Panc1 (cell line): ENCODE measurements around the gene FAM83E. TPM values are rescaled to one million over a fixed set of nuclear protein-coding genes. Genes with fewer than 3 reads are reported as not detected.
A peak's percentile ranks its signal among the peaks of the same experiment; 100 is the strongest.

Experiments
- ATAC-seq: fragments of 200-7000 bp; cut with Tn5 transposase; 2 replicates; pipeline ENCODE4 v1.9.1; 2020; ENCODE audit warnings: mild to moderate bottlenecking, moderate library complexity
- BruUV-seq: library from RNA; stranded (reverse); fragments of 400-500 nt; replicated peaks from 2 replicates; lab custom pipeline; 2021; lab: Mats Ljungman, UMichigan
- CTCF ChIA-PET: fragments of 300-600 bp; sonication (Branson Sonifier 250); formaldehyde crosslinking; loops from one replicate; lab custom pipeline; 2022; ENCODE audit warnings: antibody characterized with exemption; lab: Charles Lee
- POLR2A ChIA-PET: fragments of 300-600 bp; sonication (Branson Sonifier 250); formaldehyde crosslinking; loops from one replicate; lab custom pipeline; 2022; ENCODE audit warnings: antibody characterized with exemption; lab: Charles Lee
- DNase-seq: peaks from one replicate; pipeline ENCODE4 v3.0.0-alpha.2; 2010; ENCODE audit warnings: low read depth, low spot score
- H3K27ac ChIP-seq: 2 replicates; pipeline ENCODE4 v1.5.1; 2011; ENCODE audit warnings: mild to moderate bottlenecking, low read length, inconsistent platforms
- H3K27me3 ChIP-seq: fragments of 200-500 bp; sonication (Bioruptor generic); 2 replicates; pipeline ENCODE4 v1.6.0; 2014; ENCODE audit warnings: low read length, inconsistent platforms; ENCODE audit not compliant: control insufficient read depth, insufficient read depth
- H3K36me3 ChIP-seq: fragments of 200-500 bp; sonication (Bioruptor generic); 2 replicates; pipeline ENCODE4 v1.5.1; 2014; ENCODE audit warnings: inconsistent platforms, mild to moderate bottlenecking, low read length, moderate library complexity; ENCODE audit not compliant: control insufficient read depth, insufficient read depth
- H3K4me1 ChIP-seq: 2 replicates; pipeline ENCODE4 v1.5.1; 2011; ENCODE audit warnings: inconsistent platforms, mild to moderate bottlenecking, low read length, moderate library complexity; ENCODE audit not compliant: control insufficient read depth, insufficient read depth
- H3K4me3 ChIP-seq, 2 experiments: 2 replicates each; pipeline ENCODE4 v1.5.1; 2011 to 2012; ENCODE audit warnings: low read depth in 2 of 2, low read length in 2 of 2, mild to moderate bottlenecking in 2 of 2, inconsistent platforms in 1 of 2, moderate library complexity in 1 of 2
- H3K9me3 ChIP-seq: fragments of 200-500 bp; sonication (Bioruptor generic); 2 replicates; pipeline ENCODE4 v1.5.1; 2014; ENCODE audit warnings: low read depth, mild to moderate bottlenecking, inconsistent platforms, low read length, moderate library complexity; ENCODE audit not compliant: control insufficient read depth, insufficient read depth
- POLR2AphosphoS5 ChIP-seq: IDR thresholded peaks from 2 replicates; pipeline ENCODE4 v1.6.1; 2012; ENCODE audit warnings: mild to moderate bottlenecking, low read depth, low read length, moderate library complexity
- REST ChIP-seq, 2 experiments: IDR thresholded peaks; 2 replicates each; pipeline ENCODE4 v1.6.1; 2011 to 2012; ENCODE audit warnings: low read depth in 2 of 2, control low read depth in 1 of 2, low read length in 1 of 2, mild to moderate bottlenecking in 1 of 2, moderate library complexity in 1 of 2; ENCODE audit not compliant: insufficient read depth in 1 of 2
- SIN3A ChIP-seq: IDR thresholded peaks from 2 replicates; pipeline ENCODE4 v1.6.1; 2012; ENCODE audit warnings: low read depth, mild to moderate bottlenecking, low read length, moderate library complexity, borderline replicate concordance; ENCODE audit not compliant: insufficient read depth
- TCF7L2 ChIP-seq: IDR thresholded peaks from 2 replicates; pipeline ENCODE4 v1.6.1; 2011; ENCODE audit warnings: mild to moderate bottlenecking, low read depth, low read length, inconsistent platforms
- in situ Hi-C: cut with HindIII; loops from 2 replicates; pipeline ENCODE4 v1.10.0; 2016; ENCODE audit warnings: low sequenced_read_pairs, low pct_unique_long_range_greater_than_20kb
- intact Hi-C: fragments of 100-400 bp; cut with micrococcal nuclease; formaldehyde crosslinking; loops from one replicate; pipeline ENCODE4 v1.10.0; 2022; ENCODE audit not compliant: unreplicated experiment
- total RNA-seq: library from RNA; stranded (reverse); gene quantifications from one replicate; pipeline ENCODE4 v1.2.1, GENCODE V29; 2021; ENCODE audit not compliant: unreplicated experiment
- TF ChIP-seq, protein P1 (sequence below): fragments of 450-650 bp; IDR thresholded peaks from 2 replicates; pipeline ENCODE4 v1.5.1; 2017; ENCODE audit warnings: mild to moderate bottlenecking

FAM83E gene
- total RNA-seq, 1 experiment from 2014 or later = 1.0 TPM

DNA sequence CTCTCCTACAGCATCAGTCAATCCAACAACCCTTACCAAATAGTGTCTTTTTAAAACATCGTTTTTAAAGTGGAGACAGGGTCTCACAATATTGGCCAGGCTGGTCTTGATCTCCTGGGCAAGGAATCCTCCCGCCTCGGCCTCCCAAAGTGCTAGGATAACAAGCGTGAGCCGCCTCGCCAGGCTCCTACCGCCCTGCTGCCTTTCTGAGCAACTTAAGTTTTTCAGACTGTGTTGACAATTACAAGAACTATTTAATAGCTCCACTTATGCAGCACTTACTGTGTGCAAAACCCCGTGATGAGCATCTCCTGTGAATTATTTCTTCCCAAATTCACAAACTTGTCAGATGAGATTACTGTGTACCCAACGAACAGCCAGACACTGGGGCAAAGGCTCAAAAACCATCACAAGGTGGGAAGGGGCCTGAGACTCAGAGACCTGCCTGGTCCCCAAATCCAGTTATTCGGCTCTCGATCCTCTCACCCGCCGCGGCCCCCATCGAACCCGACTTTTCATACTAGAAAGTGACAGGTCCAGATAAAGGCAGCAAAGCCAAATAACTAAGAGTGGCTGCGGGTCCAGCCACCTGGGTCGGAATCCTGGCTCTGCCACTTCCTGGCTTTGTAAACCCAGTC, 3.5 kb upstream of the FAM83E start:
- peaks cover 38% of the 10 kb centered on the region for H3K4me1 ChIP-seq
- intact Hi-C loops (no loop called here), in situ Hi-C loops (no loop called here)
- ATAC-seq (no peak), DNase-seq (no peak)
- H3K27ac ChIP-seq = peak overlapping the region; percentile 94
- TSS peak; percentile 95 for BruUV-seq
- H3K4me3 ChIP-seq = peak overlapping the region; percentile 96 to 99
- no peaks in the 10 kb centered on the region for H3K9me3 ChIP-seq
- no peaks in the 10 kb centered on the region for H3K27me3 ChIP-seq
- ChIA-PET POLR2A (interaction anchor here (0.6 kb wide), 2 partner anchors 164 to 449 kb away, joined by 4 to 5 read pairs; no protein-coding TSS in a partner anchor), CTCF (no interaction called here)
- TF ChIP-seq, protein P1, sequence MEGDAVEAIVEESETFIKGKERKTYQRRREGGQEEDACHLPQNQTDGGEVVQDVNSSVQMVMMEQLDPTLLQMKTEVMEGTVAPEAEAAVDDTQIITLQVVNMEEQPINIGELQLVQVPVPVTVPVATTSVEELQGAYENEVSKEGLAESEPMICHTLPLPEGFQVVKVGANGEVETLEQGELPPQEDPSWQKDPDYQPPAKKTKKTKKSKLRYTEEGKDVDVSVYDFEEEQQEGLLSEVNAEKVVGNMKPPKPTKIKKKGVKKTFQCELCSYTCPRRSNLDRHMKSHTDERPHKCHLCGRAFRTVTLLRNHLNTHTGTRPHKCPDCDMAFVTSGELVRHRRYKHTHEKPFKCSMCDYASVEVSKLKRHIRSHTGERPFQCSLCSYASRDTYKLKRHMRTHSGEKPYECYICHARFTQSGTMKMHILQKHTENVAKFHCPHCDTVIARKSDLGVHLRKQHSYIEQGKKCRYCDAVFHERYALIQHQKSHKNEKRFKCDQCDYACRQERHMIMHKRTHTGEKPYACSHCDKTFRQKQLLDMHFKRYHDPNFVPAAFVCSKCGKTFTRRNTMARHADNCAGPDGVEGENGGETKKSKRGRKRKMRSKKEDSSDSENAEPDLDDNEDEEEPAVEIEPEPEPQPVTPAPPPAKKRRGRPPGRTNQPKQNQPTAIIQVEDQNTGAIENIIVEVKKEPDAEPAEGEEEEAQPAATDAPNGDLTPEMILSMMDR = no peak
- TF ChIP-seq POLR2AphosphoS5 (no peak), REST (IDR thresholded peaks at IDR 0.05; ENCODE audit: insufficient read depth in 1 of 2, low read depth in 2 of 2, low read length in 1 of 2) (no peak), SIN3A (no peak), TCF7L2 (no peak)
- peaks cover 11% of the 10 kb centered on the region for H3K36me3 ChIP-seq

DNA sequence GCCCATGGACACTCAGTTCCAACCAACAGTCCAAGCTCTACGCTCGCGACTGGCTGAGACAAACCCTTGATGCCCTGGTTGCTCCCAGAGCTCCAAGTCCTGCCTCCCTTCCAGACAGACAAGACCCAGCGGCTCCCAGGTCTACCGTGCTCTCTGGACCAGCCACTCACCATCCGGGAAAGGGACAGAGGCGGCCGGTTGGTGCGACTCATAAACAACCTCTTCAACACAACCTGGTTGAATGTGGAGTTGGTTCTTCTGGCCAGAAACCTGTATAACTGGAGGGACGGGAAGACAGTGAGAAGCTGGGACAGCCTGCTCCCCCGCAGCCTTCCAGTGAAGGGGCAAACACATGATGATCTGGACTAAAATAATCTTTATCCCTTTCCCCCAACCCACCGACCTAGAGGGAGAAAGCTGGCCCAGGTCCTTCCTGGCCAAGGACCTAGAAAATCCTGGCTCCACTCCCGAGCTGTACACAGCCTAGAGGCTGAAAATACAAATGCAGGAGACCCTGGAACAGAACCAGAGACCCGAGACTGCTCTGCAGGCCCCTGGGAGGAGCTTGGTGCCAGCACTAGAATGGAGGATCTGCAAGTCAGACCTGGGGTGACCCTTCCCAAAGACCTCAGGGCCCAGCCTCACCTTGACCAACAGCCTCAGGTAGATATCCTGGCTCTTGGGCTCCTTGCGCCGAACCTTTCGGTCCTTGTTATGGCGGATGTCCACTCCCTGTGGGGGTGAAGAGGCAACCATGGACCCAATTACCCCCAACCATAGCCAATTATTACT, 2.5 kb upstream of the FAM83E start:
- no peak for ATAC-seq

More for the DNA sequence above, 2.5 kb upstream of the FAM83E start:
- CTCF ChIA-PET = no interaction called here
- Histone ChIP-seq H3K36me3 (peaks cover 11% of the 10 kb centered on the region), H3K4me1 (peaks cover 35% of the 10 kb centered on the region), H3K9me3 (no peaks in the 10 kb centered on the region), H3K27ac (peak overlapping the region; percentile 94), H3K4me3 (peak overlapping the region; percentile 96 to 99), H3K27me3 (no peaks in the 10 kb centered on the region)
- BruUV-seq = no TSS peak
- POLR2A ChIA-PET = no interaction called here
- intact Hi-C loops (no loop called here), in situ Hi-C loops (no loop called here)
- no peak for DNase-seq
- TF ChIP-seq REST (IDR thresholded peaks at IDR 0.05; ENCODE audit: insufficient read depth in 1 of 2, low read depth in 2 of 2, low read length in 1 of 2) = no peak
- TF ChIP-seq TCF7L2 = no peak
- no peak for TF ChIP-seq POLR2AphosphoS5
- TF ChIP-seq, protein P1 = no peak
- TF ChIP-seq SIN3A = no peak
